HG03025 (cell line): ENCODE results near the gene TRAPPC4.
A peak's percentile ranks its signal among the peaks of the same experiment; 100 is the strongest.

ENCODE experiments used
- ATAC-seq: cut with Tn5 transposase; IDR thresholded peaks from one replicate; pipeline ENCODE4 v1.9.1; 2021; ENCODE audit warnings: mild to moderate bottlenecking, moderate library complexity; ENCODE audit not compliant: unreplicated experiment, low FRiP score

The TRAPPC4 gene

GRCh38 chr11:119061256-119061655 is 42.7 kb downstream of the TRAPPC4 start:
- no peak for ATAC-seq

- ATAC-seq, result no peak
Observed at GRCh38 chr11:119062779-119063178, 44.2 kb downstream of the TRAPPC4 start.

GRCh38 chr11:119065369-119065768 is 46.8 kb downstream of the TRAPPC4 start:
- no peak for ATAC-seq

GRCh38 chr11:119067371-119068222 is 49.0 kb downstream of the TRAPPC4 start, which contains the start of gene VPS11:
VPS11 (plus strand) TSS chr11:119067818; CDS start chr11:119067824, 6 bp downstream.
- peak; percentile 77 for ATAC-seq
